Spleen (tissue), 7 donors: ENCODE results near the gene HOXA7.

Source experiments
- CTCF ChIP-seq, 11 experiments: fragments of 200-600 bp in 7 of 11; fragments of 450-650 bp in 4 of 11; sonication (generic) in 4 of 11; IDR thresholded peaks in 8 of 11; conservative IDR thresholded peaks in 3 of 11; 1 replicate in 7 of 11; 2 replicates in 4 of 11; pipeline versions ENCODE4 v1.4.0 to v1.8.0; 2016 to 2021; ENCODE audit warnings: antibody characterized with exemption in 11 of 11, inconsistent platforms in 4 of 11, mild to moderate bottlenecking in 1 of 11
- POLR2A ChIP-seq, 3 donors: fragments of 450-650 bp; IDR thresholded peaks; one replicate each; pipeline ENCODE4 v1.5.1; 2017; ENCODE audit warnings: antibody characterized with exemption in 3 of 3, mild to moderate bottlenecking in 1 of 3
- POLR2AphosphoS5 ChIP-seq, 3 donors: sonication (generic); formaldehyde crosslinking; IDR thresholded peaks; one replicate each; pipeline ENCODE4 v1.5.1; 2017; ENCODE audit warnings: antibody characterized with exemption in 3 of 3
- donor health status: DM: no; HTN: no; CAD: no; lungs with moderate emphysema.
- donor health status: DM: no; HTN: no; CAD: no.
- donor health status: DM: no; HTN: no; CAD: no.

DNA sequence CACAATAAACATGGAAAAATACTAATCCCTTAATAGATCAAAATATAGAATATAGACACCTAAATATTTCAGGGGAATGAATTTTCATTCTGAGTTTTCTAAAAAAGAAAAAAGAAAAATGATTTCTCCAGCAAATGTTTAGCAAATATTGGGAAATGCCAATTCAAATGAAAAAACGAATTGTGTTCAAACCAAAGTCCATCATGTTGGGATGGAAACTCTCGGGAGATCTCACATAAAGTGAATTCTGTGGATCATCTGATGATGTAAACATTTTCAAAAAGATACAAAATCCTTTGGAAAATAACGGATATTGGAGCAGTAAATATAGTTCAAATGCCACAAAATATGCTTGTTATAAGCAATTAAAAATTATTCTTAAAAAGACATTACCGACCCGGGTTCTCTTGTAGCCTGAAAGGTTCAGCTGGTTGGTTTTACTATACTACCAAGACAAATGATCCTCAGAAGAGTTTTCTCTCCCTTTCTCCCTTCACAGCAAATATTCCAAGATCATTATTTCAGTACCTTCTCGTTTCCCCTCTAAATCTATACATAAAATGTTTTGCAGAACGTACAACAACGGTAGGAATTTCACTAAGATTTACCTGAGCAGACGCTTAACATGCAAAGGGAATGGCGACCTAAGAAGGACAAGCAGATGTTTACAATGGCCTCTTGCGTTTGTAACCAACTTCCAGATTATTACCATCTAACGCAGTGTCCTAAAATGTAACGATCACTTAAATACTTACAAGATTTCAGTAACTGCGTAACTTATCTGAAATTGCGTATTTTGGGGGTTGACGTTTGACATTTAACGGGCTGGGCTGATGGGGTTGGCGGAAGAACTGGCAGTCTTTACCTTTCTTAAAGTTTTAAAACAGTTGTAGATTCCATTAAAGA lies 40.9 kb upstream of the HOXA7 start:
- no peak for TF ChIP-seq CTCF (IDR thresholded peaks at IDR 0.05 in 8 of 11, conservative IDR thresholded peaks at IDR 0.05 in 3 of 11)
- no peak for TF ChIP-seq POLR2A (IDR thresholded peaks at IDR 0.05)
- no peak for TF ChIP-seq POLR2AphosphoS5 (IDR thresholded peaks at IDR 0.05)
